GM19193 (cell line): ENCODE data around the gene PROZ.

Experiments
- POLR2A ChIP-seq: IDR thresholded peaks from 4 replicates; pipeline ENCODE4 v1.6.1; 2011; ENCODE audit not compliant: insufficient read depth, insufficient read length; ENCODE audit errors: extremely low read depth

PROZ gene

DNA sequence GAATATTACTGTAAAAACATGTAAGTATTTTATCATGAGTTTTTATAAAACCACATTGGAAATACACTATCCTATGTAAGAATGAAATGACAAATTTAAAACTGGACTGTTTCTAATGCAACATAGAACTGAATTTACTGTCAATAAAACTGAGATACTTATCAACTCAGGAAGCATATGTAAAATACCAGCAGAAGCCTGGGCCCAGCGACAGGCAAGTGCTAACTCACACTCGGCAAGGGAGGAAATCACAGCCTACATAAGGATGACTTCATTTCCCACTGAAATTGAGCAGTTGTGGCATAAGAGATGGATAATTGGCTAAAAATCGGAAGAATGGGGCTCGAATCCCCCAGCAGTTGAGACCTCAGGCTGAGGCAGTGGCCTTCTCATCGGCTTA is 12.1 kb downstream of the PROZ start:
- no peak for TF ChIP-seq POLR2A

GRCh38 chr13:113171250-113172125 is 13.0 kb downstream of the PROZ start:
- TF ChIP-seq POLR2A: no peak

DNA sequence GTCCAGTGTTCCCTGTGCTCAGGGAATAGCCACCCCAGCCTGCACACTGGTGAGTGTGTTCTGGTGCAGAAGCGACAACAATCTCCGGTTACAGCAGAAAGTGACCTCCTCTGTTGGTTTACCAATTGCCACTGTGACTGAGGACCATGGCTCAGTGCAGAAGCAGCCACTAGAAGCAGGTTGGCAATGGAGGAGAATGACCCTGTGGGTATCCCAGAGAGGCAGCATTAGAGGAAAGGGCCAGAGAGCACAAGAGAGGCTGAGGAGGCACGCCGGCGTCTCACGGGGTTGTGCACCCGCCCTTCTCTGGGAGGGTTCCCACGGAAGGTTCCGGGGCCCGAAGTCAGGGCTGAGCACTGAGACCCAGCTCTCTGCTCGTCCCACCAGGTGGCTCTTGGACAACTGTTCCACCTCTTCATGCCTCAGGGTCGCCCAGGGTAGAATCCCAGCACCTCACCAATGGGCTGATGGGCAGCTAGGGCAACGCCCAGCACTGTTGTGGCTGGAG is 14.0 kb downstream of the PROZ start:
- TF ChIP-seq POLR2A: no peak

- no peak for TF ChIP-seq POLR2A
Measured at GRCh38 chr13:113176280-113176679, 17.8 kb downstream of the PROZ start.

- no peak for TF ChIP-seq POLR2A
Measured at GRCh38 chr13:113176822-113177221, 18.4 kb downstream of the PROZ start.

DNA sequence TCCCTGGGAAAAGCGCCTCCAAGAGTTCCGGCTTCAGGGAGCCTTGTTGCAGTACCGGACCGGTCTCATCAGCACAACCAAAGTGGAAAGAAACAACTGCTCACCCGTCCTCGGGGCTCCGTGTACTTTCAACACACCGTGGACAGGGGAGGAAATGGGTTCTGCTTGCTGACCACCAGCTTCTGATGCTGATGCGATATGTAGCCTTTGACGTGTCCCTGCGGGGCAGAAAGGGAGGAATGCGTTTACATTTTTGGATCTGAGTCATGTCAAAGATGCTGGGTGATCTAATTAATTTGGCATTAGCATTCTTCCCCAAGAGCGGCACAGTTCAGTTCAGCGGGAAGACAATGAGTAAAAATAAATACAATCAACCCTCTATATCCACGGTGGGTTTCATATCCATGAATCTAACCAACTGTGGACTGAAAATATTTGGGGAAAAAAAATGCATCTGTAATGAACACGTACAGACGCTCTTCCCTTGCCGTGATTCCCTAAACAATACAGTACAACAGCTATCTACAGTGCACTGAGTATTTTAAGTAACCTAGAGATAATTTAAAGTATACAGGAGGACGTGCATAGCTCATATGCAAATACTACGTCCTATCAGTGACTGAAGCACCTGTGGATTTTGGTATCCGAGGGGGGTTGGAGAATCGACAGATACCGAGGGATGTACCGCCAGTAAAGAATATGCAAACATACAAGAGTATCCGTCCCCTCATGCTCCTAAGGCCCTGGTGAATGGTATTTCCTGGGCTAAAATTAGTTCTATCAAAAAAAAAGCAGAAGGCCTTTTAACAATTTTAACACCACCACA is 19.8 kb downstream of the PROZ start:
- no peak for TF ChIP-seq POLR2A

- TF ChIP-seq POLR2A: no peak
Measured at GRCh38 chr13:113178896-113179167, 20.4 kb downstream of the PROZ start.

GRCh38 chr13:113179374-113180230 is 21.2 kb downstream of the PROZ start:
- TF ChIP-seq POLR2A: no peak

- no peak for TF ChIP-seq POLR2A
Measured at GRCh38 chr13:113182046-113182445, 23.6 kb downstream of the PROZ start.

DNA sequence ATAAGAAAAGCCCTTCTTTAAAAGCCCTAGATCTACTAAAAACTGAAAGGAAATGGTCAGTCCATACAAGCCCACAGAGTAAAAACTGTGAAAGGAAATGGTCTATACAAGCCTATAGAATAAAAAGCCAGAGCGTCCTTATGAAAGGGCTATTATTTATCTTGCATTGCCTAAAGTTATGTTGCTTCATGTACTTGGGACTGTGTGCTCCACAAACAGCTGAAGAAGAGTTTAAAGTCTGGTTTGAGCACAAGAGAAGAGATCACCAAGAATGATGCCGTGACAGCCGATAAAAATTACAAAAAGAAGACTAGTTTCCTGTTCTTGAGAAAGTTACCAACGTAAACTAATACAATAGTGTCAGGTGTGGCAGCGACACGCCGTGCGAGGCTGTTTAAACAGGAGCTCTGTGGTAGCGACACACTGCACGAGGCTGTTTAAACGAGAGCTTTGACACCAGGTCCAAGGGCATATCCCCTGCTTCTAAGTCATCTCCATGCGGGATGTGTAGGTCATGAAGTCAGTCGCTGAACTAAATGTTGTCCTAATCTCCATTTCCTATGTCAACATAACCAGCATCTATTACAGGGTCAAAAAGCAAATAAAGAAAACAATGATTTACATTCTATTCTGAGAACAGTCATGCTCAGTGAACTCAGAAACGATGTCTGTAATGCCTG is 25.1 kb downstream of the PROZ start:
- TF ChIP-seq POLR2A: no peak

DNA sequence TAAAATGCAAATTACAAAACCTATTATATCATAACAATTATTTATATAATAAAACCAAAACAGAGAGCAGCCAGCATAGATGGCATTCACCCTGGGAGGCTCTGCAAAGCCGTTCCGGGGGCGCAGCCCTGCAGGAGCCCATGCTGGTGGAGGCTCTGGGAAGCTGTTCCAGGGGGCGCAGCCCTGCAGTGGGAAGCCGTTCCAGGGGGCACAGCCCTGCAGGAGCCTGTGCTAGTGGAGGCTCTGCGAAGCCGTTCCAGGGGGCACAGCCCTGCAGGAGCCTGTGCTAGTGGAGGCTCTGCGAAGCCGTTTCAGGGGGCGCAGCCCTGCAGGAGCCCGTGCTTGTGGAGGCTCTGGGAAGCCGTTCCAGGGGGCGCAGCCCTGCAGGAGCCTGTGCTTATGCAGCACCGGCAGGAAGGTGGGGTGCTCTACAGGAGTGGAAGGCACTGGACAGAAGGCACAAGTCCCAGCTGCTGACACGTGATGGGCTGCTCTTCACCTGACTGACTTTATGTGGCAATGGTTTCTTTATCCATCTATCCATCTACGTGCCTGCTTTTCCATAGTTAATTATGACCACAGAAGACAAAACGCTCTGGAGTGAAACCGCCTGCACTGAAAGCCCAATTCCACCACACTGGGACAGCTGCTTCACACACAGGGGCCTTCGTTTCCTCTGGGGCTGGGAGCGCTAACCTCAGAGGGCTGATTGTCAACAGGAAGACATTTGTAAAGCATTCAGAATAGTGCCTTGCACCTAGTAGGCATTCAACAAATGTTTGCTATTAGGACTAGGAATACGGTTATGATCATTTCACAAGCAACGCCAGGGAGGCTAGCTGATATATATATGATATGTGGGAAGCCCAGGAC is 26.4 kb downstream of the PROZ start:
- no peak for TF ChIP-seq POLR2A

DNA sequence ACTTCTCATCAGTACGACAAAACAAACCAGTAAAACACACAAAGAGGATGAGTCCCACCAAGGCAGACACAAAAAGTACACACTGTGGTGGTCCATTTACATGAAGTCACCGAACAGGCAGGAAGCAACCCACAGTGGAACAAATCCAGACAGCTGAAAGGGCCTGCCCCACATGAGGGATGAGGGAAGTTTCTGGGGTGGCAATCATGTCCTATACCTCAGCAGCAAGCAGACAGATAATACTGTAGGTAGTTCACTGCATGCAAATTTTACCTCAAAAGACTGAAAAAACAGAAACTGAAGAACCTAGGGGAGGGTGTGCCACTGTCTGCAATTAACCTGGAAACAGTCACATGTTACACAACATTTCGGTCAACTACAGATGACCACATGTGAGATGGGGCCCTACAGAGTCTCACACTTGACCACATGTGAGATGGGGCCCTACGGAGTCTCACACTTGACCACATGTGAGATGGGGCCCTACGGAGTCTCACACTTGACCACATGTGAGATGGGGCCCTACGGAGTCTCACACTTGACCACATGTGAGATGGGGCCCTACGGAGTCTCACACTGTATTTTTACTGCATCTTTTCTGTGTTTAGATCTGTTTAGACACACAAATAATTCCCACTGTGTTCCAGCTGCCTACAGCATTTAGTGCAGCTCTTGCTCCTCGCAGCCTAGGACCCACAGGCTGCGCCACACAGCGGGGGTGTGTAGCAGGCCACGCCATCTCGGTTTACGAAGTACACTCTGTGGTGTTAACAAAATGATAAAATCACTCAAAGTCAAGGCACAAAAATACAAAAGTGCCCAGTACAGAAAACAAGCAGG is 27.8 kb downstream of the PROZ start:
- TF ChIP-seq POLR2A: no peak

DNA sequence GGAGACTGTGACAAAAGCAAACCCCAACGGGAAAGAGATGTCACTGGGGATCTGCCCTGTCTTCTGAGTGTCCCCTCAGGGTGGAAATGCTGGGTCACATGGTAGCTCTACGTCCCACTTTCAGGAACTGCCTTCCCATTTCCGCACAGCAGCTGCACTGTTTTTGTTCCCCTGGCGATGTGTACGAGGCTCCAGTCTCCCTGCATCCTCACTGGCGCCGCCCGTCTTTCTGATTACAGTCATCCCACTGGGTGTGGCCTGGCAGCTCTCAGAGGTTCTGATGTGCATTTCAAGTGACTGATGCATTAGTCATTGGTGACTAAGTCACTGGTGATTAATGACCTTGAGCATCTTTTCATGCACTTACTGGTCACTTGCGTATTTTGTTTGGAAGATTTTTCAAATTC is 28.8 kb downstream of the PROZ start:
- TF ChIP-seq POLR2A: no peak
